ENCODE data around the gene ARHGEF10L.

Gene ARHGEF10L

DNA sequence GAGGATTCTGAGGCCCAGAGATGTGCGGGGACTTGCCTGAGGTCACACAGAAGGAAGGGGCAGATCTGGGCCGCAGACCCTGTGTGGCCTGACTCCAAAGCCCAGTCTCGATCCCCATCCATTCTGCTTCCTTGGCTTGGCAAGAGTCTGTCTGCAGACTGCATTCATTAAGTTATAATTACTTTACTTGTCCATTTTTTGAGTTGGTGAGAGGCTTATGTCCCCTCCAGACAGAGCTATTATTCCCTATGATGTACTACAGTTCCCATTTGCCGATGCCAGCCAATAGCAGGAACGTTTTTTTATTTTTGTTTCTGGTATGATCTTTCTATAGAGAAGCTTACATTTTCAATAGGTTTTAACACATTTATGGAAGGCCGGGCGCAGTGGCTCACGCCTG lies 101.5 kb downstream of the ARHGEF10L start:
- no peak for DNase-seq

DNA sequence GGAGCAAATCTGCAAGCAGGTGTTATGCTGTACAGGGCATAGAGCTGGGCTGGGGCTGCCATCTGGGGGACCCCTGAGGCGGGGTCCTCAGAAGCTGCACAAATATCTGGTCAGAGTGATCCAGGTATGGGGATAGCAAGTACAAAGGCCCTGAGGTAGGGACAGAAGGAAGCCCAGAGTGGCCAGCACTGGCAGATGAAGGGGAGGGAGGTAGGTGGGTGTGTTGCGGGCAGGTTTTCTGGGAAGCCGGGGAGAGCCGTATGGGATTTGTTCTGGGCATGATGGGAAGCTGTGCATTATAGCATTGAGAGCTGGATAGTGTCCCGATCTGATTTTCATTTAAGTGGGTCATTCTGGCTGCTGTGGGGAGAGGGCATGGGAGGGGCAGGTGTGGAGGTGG lies 102.7 kb downstream of the ARHGEF10L start:
- DNase-seq, result no peak

GRCh38 chr1:17642943-17643342 lies 103.4 kb downstream of the ARHGEF10L start:
- no peak for DNase-seq

DNA sequence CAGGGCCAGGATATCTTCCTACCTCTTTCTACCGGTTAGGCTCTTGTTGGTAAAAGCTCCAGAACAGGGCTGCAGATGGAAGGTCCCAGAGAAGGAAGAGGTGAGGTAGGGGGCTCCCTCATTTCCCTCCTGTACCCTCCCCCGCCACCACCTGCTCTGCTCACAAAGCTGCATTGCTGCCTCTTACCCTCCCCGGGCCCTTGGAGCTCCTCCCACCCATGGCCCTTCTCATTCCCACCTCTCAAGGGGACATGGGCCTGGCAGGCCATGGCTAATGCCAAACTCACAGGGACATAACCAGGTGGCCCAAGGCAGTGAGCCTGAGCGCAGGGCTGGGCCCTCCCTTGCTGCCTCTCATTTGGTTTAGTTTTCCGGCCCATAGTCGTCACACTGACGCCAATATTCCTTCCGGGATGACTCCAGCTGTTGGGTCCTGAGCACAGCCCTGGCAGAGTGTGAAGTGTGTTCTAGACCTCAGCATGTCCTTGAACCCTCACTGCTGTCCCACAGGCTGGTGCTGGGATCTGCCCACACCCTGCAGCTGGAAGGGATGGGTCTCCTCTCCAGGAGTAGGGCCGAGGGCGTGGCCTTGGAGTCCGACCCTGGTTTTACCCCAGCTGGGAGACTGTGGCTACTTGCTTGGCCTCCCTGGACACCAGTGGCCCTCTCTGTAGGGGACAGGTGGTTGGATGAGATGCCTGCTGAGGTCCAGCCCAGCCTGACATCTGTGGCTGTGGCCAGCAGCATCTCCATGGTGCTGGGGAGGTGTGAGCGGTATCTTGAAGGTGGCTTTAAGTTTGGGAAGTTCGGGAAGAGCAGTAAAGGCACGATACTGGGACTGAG lies 104.6 kb downstream of the ARHGEF10L start:
- no peak for DNase-seq

DNA sequence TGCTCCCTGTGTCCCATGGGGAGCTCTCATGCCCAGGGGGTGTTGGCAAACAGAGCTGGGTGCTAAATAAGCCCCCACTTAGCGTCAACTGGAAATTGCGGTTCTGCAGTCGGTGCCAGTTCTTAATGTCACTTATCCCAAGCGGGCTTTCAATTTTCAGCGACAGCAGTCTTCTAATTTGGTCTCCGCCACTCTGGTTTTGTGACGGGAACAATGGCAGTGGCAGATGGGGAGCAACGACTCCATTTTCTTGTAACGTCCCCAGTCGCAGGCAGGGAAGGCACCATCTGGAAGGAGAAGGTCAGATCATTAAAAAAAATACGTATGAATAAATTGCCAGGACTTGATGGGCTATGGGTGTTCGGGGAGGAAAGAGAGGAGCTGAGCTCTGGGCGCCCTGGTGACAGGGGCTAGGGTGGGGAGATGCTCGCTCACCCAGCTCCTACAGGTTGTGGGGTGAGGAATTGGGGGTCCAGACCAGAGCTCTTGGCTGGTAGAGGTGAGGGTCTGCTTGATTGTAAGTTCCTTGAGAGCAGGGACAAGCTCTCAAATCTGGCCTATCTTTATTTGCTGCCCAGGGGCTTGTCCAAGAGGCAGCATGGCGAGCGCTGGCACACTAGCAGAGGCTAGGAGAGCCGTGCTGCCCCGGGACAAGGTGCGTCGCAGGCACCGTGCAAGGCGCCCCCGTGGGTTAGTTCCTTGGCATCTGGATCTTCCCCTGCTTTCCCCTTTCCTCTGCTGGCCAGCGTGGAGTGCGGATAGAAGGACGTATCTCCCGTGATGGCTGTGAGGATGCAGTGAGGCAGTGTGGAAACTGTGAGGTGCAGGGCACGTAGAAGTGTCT lies 105.8 kb downstream of the ARHGEF10L start:
- no peak for DNase-seq

DNA sequence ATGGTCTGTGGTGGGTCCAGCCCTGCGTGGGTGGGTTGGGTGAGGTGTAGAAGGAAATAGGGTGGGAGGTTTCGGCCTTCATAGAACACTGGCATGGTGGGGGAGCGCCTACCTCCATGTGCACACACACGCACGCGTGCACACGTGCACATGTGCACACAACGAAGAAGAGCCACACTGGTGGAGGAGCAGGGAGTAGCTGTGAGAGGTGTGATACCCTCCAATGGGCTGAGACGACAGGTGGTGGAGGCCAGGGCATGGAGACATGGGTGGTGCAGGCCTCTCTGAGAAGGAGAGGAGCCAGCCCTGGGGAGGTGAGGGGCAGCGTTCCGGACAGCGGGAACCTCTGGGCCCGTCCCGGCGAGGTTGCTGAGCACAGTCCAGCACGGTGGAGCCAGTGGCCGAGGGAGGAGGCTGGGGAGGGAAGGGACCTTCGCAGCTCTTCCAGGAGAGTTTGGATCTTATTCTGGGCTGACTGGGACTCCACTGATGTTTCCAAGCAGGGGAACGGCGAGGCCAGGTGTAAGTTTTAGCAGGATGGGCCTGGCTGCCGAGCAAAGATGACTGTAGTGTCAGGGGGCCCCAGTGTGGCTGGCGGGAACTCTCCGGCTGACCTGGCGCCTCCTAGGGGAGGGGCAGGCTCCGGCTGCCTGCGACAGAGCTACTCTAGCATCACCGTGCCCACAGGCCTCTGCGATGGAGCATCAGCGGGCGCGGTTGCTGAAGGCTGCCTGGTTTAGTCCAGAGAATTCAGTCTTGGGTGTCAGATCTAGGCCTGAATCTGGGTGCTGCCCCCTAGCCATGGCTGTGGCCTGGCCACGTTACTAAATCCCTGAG lies 107.2 kb downstream of the ARHGEF10L start:
- DNase-seq, result no peak

DNA sequence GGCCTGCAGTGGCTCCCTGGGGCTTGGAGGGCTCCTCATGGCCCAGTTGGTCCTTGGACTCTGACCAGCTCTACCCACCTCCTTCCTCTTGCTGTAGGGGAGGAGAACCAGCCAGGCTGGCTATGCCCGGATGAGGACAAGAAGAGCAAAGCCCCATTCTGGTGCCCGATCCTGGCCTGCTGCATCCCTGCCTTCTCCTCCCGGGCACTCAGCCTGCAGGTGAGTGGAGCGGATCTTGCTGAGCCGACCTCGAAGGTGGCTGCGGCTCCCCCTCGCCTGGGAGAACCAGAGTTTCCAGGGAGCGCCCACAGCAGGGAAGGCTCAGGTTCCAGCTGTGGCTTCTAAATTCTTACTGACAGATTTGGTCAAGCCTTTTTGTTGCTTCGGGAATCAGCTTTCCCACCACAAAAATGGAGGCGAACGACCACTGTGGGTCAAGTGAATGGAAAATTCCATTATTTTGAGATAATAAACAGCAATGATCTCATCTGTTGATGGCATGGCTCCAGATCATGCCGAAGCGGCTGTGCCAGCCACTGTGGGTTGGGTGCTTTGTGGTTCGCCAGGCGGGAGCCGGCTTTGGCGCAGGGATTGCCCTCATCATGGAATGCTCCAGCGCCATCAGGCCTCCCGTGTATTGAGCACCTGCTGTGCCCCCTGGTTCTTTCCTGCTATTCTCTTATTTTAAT lies 109.1 kb downstream of the ARHGEF10L start:
- DNase-seq, result no peak

- no peak for DNase-seq
Observed at GRCh38 chr1:17649371-17650106, 110.0 kb downstream of the ARHGEF10L start.

DNA sequence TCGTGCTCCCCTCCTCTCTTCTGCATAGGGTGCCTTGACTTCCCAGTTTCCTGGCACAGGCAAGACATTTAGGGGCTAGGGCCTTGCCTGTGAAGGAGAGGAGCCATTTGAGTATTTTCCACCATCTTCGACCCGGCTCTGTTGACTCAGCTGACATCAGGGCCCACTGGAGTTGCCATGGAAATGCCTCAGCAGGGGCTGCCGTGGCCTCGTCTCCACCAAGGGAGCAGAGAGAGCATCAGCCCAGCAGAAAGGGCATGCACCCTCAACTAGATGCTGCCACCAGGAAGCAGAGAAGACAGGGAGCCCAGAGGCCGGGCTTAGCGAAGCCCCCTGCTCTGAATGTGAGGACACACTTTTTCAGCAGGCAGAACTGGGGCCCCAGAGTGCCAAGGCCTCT lies 113.8 kb downstream of the ARHGEF10L start:
- DNase-seq, result no peak

GRCh38 chr1:17653728-17654351 lies 114.3 kb downstream of the ARHGEF10L start:
- DNase-seq, result no peak

GRCh38 chr1:17654519-17654918 lies 115.0 kb downstream of the ARHGEF10L start:
- no peak for DNase-seq

DNA sequence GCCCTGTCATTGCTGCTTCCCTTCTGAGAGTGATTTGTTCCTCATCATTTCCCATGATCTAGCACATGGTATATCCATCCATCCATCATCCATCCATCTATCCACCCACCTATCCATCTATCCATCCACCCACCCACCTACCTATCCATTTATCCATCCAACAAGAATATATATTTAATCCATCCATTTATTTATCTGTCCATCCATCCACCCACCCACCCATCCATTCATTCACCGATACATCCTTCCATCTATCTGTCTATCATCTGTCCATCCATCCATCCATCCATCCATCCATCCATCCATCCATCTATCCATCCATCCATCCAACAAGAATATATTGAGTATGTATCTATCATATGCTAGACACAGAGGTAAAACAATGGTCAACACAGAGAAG lies 115.7 kb downstream of the ARHGEF10L start:
- no peak for DNase-seq

DNA sequence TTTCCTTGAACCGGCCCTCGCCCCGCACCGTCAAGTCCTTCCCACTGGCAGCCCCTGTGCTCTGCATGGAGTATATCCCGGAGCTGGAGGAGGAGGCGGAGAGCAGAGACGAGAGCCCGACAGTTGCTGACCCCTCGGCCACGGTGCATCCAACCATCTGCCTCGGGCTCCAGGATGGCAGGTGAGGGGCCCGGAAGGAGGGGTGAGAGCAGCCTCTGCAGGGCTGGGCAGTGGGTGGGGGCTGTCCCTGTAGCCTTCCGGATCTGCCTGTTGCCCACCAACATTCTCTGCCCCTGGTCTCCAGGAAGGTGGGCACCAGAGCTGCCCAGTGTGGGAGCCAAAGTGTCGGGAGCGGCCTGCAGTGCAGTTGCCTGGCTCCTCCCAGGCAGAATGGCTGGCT lies 116.4 kb downstream of the ARHGEF10L start:
- no peak for DNase-seq

GRCh38 chr1:17657436-17657835 lies 117.9 kb downstream of the ARHGEF10L start:
- DNase-seq, result no peak

DNA sequence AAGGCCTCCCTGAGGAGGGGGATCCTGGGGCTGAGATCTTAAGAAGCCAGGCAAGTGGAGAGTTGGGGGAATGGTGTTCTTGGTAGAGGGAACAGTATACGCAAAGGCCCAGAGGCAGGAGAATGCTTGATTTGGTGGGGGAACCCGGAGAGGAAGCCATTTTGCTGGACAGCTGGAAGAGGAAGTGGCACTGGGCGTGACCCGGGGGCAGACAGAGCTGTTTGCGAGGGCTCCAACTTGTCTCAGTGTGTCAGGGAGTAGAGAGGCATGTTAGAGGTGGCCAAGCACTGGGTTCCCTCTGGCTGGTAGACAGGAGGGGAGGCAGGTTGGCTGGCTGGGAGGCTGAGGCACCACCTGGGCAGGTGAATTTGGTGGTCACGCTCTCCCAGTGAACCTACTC lies 119.3 kb downstream of the ARHGEF10L start:
- no peak for DNase-seq

GRCh38 chr1:17661546-17662157 lies 122.2 kb downstream of the ARHGEF10L start:
- DNase-seq, result no peak

DNA sequence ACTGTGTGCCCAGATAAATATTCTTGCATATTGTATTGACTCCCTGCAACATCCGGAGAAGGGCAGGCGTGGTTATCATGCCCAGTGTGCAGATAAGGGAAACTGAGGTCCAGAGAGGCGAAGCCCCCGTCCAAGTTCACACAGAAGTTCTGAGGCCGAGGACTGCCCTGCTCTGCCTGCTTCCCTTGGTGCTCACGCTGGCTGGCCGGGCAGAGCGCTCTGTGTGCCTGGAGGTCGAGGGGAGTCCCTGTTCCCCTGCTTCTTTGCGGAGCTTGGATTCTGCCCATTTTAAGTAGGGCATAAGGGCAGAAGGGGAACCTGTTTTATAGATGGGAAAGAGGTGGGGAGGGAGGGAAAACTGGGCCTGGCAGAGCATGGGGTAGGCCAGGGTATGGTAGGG lies 122.8 kb downstream of the ARHGEF10L start:
- no peak for DNase-seq

DNA sequence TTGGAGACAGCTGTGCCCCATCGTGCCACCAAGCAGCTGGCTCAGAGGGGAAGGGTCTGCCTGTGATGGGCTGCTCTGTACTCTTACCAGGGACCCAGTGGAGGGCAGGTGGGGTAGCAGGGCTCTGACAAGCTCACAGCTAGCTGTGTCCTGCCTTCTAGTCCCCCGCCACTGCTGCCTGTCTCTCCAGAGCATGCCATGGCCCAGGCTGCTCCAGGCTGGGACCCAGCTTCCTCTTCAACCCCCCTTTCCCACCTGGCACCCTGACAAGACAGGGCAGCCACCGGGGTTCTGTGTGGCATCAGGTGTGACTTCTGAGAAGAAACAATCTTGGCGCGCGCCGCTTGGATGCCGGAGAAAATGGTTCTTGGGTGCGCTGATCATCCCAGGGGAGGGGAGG lies 123.3 kb downstream of the ARHGEF10L start:
- DNase-seq, result no peak

DNA sequence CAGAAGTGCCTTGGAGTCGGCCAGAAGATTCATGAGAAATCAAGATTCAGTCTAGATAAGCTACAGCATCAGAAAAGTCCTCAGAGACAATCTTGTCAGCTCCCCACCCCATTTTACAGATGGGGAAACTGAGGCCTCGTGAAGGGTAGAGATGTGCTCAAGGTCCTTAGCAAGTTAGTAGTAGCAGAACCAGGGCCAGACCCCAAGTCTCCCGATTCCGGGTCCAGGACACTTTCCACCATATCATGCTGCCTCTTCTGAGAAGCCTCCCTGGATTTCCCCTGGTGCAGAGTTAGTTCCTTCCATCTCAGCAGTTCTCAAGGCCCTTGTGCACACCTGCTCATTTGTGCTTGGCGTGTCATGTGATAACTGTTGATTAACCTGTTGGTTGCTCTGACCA lies 124.1 kb downstream of the ARHGEF10L start:
- DNase-seq, result no peak

DNA sequence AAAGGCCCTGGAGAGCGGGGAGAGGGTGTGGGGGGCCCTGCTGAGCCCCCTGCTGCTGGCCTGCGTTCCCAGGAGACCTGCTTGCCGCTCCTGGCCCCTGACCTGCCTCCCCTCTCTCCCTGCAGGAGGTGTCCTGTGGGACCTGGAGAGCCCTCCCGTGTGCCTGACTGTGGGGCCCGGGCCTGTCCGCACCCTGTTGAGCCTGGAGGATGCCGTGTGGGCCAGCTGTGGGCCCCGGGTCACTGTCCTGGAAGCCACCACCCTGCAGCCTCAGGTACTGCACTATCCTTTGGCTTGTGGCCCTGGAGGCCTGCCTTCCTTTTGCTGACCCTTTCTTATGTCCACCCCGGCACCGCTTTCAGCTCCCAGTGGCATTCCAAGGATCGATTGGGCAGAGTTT lies 124.8 kb downstream of the ARHGEF10L start:
- DNase-seq, result no peak

DNA sequence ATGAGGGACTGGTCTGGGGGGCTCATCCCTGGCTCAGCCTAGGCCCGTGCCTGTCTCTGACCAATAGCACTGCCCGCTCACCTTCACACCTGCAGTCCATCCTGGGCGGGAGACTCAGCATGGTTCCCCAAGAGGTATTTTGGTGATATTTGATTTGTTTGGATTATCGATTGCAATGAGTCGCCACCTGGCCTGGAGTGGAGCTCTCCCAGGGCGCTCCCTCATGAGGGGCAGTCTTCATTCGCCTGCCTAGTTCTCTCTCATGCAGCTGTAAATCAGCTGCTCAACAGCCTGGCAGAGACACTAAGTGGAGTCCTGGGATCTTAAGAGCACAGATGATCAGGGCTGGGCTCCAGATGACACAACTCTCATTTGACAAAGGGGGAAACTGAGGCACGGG lies 125.6 kb downstream of the ARHGEF10L start:
- DNase-seq, result no peak

All from NCI-H526 treated with DMSO at 0.1 percent for 48 hours (cell line).